ENCODE data around the gene CLEC4E.
"Not testable (repeated sequence)": the region's sequence is repeated elsewhere in the genome, so short reads cannot be mapped to it uniquely, and the experiment has no call there.

CLEC4E gene, protein sequence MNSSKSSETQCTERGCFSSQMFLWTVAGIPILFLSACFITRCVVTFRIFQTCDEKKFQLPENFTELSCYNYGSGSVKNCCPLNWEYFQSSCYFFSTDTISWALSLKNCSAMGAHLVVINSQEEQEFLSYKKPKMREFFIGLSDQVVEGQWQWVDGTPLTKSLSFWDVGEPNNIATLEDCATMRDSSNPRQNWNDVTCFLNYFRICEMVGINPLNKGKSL

DNA sequence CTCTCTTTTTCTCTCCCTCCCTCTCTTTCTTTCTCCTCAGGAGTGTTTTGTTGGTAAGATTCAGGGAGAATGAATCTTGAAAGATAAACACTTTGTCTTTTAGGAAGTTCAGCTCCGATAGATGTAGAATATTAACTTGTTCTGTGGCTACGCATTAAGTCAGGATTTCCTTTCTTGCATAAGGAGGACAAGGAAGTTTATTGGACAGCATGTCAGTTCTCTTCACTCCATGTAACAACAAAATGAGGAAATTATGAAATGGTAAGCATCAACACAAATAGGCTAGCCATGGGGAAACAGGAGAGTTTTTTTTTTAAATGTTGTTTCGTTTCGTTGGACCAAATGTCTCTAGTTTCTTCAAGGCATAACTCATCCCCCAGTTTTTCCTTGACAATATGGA, at the start of gene CLEC4E:
CLEC4E (minus strand) TSS at position 75 of the 400 bp plus-strand sequence. CDS start 108 bp downstream, outside the sequence.
- DNase-seq (ENCODE audit: low read depth in 2 of 2) = not testable (repeated sequence)

DNA sequence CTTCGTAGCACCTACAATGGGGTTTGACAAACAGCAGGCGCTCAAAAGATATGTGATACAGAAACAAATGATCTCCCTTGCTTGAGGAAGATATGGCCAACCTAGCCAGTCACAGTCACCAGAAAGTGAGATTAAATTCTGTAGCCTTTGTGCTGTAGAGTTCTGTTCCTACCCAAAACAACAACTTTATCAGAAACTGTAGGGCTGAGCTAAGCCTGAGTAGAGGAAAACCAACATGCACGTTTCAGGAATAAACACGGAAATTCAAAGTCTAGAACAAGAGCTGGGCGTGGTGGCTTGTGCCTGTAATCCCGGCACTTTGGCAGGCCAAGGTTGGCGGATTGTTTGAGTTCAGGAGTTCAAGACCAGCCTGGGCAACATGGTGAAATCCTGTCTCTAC, 49.0 kb upstream of the CLEC4E start:
- no peak for DNase-seq (ENCODE audit: low read depth in 2 of 2)

DNA sequence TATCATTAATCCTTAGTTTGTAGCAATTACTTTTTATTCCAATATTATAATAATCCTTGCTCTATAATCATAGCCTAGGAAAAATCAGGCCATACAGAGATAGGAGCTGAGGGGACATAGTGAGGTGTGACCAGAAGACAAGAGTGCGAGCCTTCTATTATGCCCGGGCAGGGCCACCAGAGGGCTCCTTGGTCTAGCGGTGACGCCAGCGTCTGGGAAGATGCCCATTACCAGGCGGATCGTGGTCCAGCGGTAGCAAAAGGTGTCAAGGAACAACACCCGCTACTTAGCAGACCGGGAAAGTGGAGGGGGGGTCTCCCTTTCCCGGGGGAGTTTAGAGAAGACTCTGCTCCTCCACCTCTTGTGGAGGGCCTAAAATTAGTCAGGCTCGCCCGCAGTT, 43.8 kb upstream of the CLEC4E start:
- not testable (repeated sequence) for DNase-seq (ENCODE audit: low read depth in 2 of 2)

DNA sequence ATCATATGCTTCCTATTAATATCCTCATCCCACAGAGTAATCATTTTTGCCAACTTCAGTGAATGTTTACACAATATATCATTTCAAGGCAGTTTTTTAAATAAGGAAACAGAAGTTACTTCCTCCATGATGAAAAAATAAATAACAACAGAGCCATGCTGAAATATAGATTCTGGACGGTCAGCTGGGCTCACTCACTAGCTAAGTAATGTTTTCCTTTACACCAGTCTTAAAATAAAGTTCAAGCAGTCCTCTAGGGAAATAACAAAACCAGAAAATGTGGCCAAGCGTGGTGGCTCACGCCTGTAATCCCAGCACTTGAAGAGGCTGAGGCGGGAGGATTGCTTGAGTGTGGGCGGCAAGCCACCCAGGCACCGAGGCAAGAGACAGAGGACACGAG, 43.3 kb upstream of the CLEC4E start:
- DNase-seq (ENCODE audit: low read depth in 2 of 2) = no peak

DNA sequence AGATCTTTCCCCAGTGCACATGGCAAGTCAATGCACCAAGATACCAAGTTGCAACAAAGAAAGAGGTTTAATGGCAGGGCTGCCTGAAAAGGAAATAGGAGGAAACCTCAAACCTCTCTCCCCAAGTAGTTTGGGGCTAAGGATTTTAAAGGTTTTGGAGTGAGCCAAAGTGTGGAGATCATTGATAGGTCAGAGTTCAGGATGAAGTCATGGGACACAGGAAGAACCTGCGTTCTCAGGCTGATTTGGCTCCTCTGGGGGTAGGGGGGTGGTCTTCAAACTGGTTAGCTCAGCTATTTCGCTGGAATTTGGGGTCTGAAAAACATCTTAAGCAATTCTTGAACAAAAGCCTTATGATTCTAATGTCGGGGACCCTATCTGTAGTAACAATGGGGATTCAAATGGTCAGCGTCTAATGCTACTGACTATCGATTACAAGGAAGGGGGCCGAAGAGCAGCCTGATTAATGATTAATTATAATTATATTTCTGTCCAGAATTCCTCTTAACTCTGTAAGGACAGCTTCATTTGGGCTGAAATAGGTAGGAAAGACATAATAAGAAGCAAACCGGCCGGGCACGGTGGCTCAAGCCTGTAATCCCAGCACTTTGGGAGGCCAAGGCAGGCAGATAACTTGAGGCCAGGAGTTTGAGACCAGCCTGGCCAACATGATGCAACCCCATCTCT, 40.5 kb upstream of the CLEC4E start:
- no peak for DNase-seq (ENCODE audit: low read depth in 2 of 2)

DNA sequence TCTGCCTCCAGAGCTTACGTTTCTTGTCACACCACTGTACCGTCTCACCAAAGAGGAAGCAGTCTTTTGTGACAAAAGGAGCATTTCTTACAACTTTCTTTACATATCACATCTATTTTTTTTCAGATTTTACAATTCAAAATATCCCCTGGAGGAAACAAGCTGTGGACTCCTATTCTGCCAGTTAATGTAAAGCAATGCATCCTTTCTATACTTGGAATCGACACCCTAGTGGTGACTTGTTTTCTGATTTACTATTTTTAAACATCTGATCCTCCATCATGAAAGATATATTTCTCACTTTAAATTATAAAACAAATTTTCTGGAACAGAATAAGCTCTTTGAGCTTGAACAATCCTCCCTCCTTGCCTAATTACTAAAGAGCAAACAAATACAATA, 37.2 kb upstream of the CLEC4E start:
- DNase-seq (ENCODE audit: low read depth in 2 of 2) = no peak

DNA sequence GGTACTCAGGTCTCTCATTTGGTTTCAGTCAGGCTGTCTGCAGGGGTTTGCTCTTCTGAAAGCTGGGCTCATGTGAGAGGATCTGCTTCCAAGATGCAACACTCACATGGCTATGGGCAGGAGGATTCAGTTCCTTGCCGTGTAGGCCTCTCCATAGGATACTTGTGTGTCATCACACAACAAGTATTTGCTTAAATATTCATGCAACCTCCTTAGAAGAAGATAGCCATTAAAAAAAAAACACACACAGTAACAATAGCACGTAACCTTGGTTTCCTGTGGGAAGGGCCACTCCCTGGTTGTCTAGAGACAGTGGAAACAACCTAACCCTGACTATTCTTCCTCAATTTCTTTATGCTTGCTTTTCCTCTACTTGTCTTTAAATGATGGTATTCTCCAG, 31.8 kb upstream of the CLEC4E start:
- no peak for DNase-seq (ENCODE audit: low read depth in 2 of 2)

DNA sequence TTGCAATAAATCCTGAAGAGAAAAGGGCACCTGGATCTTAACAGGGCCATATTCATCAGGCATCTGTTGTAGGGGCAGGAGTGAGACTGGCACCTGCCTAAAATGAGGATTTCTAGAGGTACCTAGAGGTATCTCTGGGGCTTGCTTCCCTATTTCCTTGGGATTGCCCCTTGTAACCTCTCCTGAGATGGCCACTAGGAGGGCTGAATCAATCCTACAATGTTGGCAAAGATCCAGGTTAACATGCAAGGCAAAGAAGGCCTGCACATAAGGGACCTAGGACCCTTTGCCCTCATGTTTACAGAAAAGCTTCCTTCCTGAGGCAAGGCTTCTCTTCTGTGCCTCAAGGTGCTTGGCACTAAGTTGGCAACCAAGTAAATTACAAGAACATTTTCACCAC, 25.8 kb upstream of the CLEC4E start:
- DNase-seq (ENCODE audit: low read depth in 2 of 2) = no peak

DNA sequence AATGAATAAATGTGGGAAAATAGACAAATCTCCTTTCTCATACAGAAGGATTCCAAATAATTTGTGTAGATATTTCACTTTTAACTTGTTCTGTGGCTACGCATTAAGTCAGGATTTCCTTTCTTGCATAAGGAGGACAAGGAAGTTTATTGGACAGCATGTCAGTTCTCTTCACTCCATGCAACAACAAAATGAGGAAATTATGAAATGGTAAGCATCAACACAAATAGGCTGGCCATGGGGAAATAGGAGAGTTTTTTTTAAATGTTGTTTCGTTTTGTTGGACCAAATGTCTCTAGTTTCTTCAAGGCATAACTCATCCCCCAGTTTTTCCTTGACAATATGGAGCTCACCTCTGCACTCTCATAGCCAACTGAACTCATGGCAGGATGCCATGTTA, 25.3 kb upstream of the CLEC4E start:
- not testable (repeated sequence) for DNase-seq (ENCODE audit: low read depth in 2 of 2)

DNA sequence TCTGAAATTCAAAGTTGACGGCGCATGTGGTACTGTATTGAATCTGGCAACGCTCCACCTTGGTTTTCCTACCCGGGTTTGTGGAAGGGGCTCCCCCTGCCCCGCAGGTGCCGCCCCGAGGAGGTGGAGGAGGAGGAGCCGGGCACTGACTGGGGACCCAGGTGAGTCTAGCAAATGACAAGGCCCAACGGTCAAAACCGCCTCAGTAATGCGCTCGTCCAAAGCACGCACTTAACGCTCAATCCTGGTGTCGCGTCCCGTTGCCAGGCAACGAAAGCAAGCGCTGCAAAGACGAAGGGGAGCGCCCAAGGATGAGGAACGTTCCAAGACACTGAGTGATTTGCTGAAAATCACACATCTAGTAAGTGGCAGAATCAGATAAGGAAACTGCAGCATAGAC, 24.0 kb upstream of the CLEC4E start:
- DNase-seq (ENCODE audit: low read depth in 2 of 2) = no peak

DNA sequence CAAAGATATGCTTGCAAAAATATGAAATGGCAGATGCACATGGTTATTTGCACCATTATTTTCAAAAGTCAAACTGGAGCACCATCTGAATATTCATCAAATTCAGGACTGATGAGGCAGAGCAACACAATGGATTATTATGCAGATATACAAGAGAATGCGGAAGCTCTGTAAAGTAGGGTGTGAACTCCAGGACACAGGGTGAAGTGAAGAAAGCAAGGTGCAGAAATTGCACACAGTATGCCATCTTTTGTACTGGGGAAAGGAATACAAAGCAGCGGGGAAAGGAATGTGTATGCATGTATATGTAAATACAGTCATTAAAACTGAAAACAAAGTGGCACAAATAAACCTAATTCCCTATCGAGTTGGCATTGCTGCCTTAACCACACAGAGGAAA, 22.7 kb upstream of the CLEC4E start:
- no peak for DNase-seq (ENCODE audit: low read depth in 2 of 2)

DNA sequence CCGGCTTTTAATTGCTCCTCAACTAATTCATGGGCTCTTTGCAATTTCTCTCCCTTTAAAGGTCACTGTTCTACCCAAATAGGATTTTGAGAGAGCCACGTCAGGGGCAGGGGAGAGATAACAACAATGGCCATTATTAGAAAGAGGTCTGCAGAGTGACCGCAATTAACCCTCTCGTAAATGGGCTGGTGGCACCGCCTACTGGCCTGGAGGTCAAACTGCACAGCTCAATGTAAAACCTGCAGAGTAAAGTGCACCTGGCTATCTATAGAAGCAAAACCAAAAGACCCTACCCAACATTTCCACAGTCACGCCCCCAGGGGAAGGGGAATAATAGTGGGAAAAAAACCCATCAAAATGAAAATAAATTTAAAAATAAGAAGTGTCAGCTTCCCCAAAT, 21.6 kb upstream of the CLEC4E start:
- DNase-seq (ENCODE audit: low read depth in 2 of 2) = no peak

DNA sequence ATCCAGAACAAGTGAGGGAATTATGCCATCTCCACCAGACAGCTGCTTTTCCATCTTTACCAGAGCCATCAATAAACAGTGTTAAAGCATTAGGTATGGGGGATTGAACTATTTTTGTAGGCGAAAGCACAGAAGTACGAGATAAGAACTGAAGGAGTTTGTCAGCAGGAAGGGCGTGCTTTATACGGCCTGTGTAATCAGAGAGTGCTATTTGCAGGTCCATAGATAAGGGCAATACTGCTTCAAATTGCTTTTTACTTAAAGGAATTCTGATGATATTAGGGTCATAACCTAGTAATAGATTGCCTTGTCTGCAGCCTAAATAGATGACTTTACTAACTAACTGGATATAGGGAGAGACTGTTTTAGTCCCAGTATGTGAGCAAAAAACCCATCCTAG, 20.3 kb upstream of the CLEC4E start:
- DNase-seq (ENCODE audit: low read depth in 2 of 2) = no peak

DNA sequence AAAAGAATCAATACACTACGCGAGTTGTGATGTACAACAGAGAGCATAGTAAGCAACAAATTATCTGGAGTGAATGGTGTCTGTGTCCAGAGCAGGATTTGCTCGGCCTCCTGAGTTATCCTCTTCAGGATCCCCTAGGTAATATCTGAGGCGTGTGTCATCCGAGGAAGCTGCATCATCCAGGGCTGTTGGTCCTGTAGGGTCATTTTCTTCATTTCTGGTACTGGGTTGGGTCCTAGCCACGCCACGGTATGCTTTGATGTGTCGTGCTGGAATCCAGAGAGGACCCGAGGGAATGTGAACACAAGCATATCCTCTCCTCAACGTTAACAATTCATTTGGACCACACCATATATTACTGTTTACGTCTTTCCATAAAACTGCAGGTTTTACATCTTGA, 19.0 kb upstream of the CLEC4E start:
- no peak for DNase-seq (ENCODE audit: low read depth in 2 of 2)

DNA sequence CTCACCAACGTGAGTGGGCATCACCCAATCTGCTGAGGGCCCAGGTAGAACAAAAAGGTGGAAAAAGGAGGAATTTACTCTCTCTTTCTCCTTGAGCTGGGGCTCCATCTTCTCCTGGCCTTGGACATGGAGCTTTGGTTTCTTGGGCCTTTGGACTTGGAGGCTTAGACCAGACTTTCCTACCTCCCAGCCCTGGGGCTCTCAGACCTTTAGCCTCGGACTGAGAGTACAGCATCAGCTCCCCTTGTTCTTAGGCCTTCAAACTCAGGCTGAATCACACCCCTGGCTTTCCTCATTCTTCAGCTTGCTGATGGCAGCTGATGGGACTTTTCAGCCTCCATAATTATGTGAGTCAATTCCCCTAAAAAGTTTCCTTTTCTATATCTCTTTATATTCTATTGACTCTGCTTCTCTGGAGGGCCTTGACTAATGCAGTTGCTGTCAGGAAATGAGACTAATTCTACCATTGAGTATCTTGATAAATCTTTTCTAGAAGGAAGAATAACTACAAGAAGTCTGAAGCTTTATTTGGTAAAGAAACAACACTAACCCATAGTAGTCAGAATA, 15.9 kb upstream of the CLEC4E start:
- DNase-seq (ENCODE audit: low read depth in 2 of 2) = no peak

DNA sequence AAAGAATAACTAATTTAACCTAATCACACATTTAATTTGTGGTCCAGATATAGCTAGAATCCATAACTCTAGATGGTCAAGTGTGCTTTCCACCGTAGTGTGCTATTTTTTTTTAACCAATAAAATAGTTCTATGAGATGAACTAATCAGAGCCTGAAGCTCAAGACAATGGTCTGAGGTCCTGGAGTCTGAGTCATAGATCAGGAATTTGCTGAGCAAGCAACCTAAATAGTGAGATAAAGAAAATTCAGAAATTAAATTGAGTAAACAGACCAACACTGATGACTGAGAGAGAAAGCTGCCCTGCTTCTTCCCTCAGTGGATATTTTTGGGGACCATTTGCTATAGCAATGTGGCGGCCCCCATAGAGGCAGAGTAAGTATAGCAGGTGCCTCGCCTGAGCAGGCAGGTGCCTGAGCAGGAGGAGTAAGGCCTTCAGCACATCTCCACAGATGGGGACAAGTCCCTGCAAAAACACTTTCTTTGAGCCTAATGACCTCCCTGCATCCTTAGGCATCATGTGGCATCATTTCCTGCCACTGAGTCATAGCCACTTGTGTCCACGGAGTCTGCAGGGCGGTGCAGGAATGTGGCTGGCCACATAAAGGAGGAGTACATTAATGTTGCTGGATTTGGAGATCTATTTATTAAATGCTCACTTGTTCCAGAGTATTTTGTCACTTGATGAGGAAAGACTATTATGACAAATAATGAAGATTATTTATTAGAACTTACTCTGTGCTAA, 13.9 kb upstream of the CLEC4E start:
- no peak for DNase-seq (ENCODE audit: low read depth in 2 of 2)

DNA sequence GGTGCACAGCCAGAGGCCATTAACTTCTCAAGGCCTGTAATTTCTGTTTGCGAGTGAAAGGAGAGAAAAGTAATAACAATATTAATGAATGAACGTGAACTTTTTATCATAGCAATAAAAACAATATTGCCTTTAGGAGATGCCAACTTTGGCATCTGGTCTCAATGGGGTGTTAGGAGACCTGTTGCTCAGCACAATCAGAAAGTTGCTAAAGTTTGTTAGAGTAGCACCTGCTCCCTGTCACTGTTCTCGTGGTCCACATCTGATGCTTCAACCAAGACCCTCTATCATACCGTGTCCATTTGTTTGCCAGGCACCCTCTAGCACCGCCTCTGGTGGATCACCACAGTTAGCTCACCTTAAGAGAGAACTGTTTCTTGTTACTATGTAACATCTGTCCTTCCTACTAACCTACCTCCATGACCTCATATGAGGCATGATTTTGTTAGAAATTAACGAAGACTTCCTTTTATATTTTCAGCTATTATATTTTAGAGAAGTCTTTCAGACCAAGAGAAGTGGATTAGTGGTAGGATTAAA, 12.5 kb upstream of the CLEC4E start:
- no peak for DNase-seq (ENCODE audit: low read depth in 2 of 2)

DNA sequence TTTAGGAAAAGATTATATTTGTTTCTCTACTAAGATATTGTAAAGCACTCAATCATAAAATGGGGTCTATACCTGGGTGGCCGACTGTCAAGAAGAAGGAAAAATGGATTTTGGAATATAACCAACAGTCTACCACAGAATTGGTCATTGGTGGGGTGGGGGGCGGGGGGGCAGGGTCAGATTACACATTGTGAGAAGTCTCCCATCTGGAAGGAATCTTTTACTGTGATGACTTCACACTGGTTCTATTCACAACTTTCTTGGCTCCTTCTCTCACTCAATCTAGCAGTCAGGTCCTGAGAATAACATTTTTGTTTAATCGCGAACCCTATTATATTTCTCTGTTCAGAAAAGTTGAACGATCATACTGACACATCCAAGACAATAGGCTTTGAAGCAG, 8.7 kb upstream of the CLEC4E start:
- DNase-seq (ENCODE audit: low read depth in 2 of 2) = no peak

DNA sequence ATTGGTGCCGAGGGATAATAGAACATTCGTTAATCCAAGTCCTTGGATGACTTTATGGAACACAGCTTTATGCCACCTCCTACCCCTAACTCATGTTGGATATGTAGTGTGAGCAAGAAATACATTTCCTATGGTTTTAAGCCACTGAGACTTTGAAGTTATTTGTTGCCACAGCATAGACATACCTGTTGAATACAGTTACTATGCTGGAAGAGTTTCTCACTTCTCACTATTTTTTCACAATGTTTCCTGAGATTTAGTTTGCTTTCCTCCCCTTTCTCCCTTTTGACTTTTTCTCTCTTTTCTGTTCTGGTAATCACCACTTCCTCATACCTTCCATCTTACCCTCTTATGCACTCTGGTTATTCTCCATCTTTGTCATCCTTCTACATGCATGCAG, 7.5 kb upstream of the CLEC4E start:
- DNase-seq (ENCODE audit: low read depth in 2 of 2) = no peak

DNA sequence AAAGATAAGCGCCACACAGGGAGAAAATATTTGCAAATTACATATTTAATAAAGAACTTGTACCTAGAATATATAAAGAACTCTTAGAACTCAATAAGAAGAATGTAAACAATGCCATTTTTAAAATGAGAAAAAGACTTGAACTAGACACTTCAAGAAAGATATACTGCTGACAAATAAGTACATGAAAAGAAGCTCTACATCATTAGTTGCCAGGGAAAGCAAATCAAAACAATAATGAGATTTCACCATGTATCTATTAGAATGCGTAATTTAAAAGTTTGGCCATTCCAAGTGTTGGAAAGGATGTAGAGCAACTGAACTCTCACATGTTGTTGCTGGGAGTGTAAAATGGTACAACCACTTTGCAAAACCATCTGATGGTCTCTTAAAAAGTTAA, 6.9 kb upstream of the CLEC4E start:
- DNase-seq (ENCODE audit: low read depth in 2 of 2) = no peak

DNA sequence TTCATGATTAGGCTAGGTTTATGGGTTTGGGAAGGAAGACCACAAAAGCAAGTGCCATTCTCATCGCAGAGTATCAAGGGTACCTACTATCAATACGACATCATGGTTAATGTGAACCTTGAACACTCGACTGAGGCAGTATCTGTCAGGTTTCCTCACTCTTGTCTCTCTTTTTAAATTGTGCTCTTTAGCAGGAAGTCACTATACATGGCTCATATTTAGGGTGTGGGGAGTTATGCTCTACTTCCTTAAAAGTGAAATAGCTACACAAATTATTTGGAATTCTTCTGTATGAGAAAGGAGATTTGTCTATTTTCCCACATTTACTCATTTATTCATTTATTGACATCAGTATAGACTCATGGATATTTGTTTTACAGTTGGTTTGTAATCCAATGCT, 5.9 kb upstream of the CLEC4E start:
- DNase-seq (ENCODE audit: low read depth in 2 of 2) = no peak

DNA sequence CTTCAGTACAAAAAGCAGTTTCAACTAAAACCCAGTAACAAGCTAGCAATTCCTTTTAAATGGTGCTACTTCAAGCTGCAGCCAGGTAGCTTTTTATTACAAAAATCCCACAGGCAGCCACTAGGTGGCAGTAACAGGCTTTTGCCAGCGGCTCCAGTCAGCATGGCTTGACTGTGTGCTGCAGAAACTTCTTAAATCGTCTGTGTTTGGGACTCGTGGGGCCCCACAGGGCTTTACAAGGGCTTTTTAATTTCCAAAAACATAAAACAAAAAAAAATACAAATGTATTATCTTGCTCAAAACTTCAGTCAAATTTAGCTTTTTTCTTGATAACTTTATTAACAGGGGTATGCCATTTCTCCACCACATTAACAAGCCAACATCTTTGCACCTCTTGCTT, 3.6 kb upstream of the CLEC4E start:
- DNase-seq (ENCODE audit: low read depth in 2 of 2) = peak; percentile 11 to 34

DNA sequence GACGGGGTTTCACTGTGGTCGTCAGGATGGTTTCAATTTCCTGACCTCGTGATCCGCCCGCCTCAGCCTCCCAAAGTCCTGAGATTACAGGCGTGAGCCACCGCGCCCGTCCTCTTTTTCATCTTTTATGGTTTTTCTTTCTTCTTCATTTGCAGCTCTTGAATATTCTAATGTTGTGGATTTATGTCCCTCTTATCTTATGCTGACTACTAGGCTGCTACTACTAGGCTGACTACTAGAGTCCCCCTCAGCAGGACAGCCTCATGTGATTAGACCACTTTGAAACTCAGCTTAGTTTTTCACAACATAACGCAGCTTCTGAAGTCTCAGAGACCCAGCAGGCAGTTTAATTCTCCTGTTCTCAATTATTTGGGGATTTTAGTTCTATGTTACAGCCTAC, 857 bp upstream of the CLEC4E start:
- no peak for DNase-seq (ENCODE audit: low read depth in 2 of 2)
